ENCODE results near the gene RUVBL2.
"Not testable (repeated sequence)": the region's sequence is repeated elsewhere in the genome, so short reads cannot be mapped to it uniquely, and the experiment has no call there.

RUVBL2 gene

GRCh38 chr19:49031642-49032301, 38.1 kb downstream of the RUVBL2 start, which contains the start of gene CGB2:
TSS of gene CGB2 (plus strand) at chr19:49031890. CDS start at chr19:49032096, 206 bp downstream.
- H3K18ac ChIP-seq (ENCODE audit: low read depth in 1 of 2, low read length in 2 of 2); H3K4me3 ChIP-seq (ENCODE audit: insufficient read depth in 1 of 2, low read depth in 1 of 2, low read length in 2 of 2); H3K14ac ChIP-seq (ENCODE audit: low read length in 2 of 2); H3K9ac ChIP-seq (ENCODE audit: low read length); H3K4me1 ChIP-seq (ENCODE audit: control insufficient read depth, insufficient read depth, low read depth, low read length); H3K27me3 ChIP-seq (ENCODE audit: control insufficient read depth in 1 of 2, insufficient read depth in 1 of 2, low read length in 2 of 2); H3K23ac ChIP-seq (ENCODE audit: low read length in 2 of 2); H3K9me3 ChIP-seq (ENCODE audit: control insufficient read depth, low read length); H4K8ac ChIP-seq (ENCODE audit: low read length); DNase-seq; H2BK120ac ChIP-seq (ENCODE audit: low read depth, low read length); H3K36me3 ChIP-seq (ENCODE audit: control insufficient read depth in 1 of 2, insufficient read depth in 2 of 2, low read depth in 1 of 2, low read length in 2 of 2); H3K27ac ChIP-seq (ENCODE audit: low read length, poor library complexity, severe bottlenecking); H2BK5ac ChIP-seq (ENCODE audit: low read depth, low read length, poor library complexity, severe bottlenecking); H2AFZ ChIP-seq (ENCODE audit: low read depth, low read length); H3K4me2 ChIP-seq (ENCODE audit: low read length, poor library complexity, severe bottlenecking); H2AK5ac ChIP-seq (ENCODE audit: low read length, severe bottlenecking); H3K79me1 ChIP-seq (replicated peaks; ENCODE audit: low read length, poor library complexity, severe bottlenecking); H4K91ac ChIP-seq (ENCODE audit: low read length); H3K4ac ChIP-seq (ENCODE audit: low read depth in 1 of 2, low read length in 2 of 2); H2BK12ac ChIP-seq (ENCODE audit: low read length in 2 of 2); H2BK15ac ChIP-seq (ENCODE audit: low read depth, poor library complexity, severe bottlenecking): not testable (repeated sequence)
- 75% methylated on average over 15 of the region's 28 CpGs for WGBS

GRCh38 chr19:49036815-49037214, 43.1 kb downstream of the RUVBL2 start, which contains the start of gene CGB1:
TSS of gene CGB1 (minus strand) at chr19:49036895. CDS start at chr19:49036711, 184 bp downstream.
- H2BK12ac ChIP-seq (ENCODE audit: low read length in 2 of 2); H4K91ac ChIP-seq (ENCODE audit: low read length); H3K27ac ChIP-seq (ENCODE audit: low read length, poor library complexity, severe bottlenecking); H3K9me3 ChIP-seq (ENCODE audit: control insufficient read depth, low read length); H2AFZ ChIP-seq (ENCODE audit: low read depth, low read length); H3K4me1 ChIP-seq (ENCODE audit: control insufficient read depth, insufficient read depth, low read depth, low read length); H3K9ac ChIP-seq (ENCODE audit: low read length); H2BK15ac ChIP-seq (ENCODE audit: low read depth, poor library complexity, severe bottlenecking); H3K27me3 ChIP-seq (ENCODE audit: control insufficient read depth in 1 of 2, insufficient read depth in 1 of 2, low read length in 2 of 2); DNase-seq; H3K18ac ChIP-seq (ENCODE audit: low read depth in 1 of 2, low read length in 2 of 2); H3K4me2 ChIP-seq (ENCODE audit: low read length, poor library complexity, severe bottlenecking); H3K23ac ChIP-seq (ENCODE audit: low read length in 2 of 2); H3K79me1 ChIP-seq (replicated peaks; ENCODE audit: low read length, poor library complexity, severe bottlenecking); H2BK120ac ChIP-seq (ENCODE audit: low read depth, low read length); H2AK5ac ChIP-seq (ENCODE audit: low read length, severe bottlenecking); H2BK5ac ChIP-seq (ENCODE audit: low read depth, low read length, poor library complexity, severe bottlenecking); H3K4ac ChIP-seq (ENCODE audit: low read depth in 1 of 2, low read length in 2 of 2); H4K8ac ChIP-seq (ENCODE audit: low read length); H3K36me3 ChIP-seq (ENCODE audit: control insufficient read depth in 1 of 2, insufficient read depth in 2 of 2, low read depth in 1 of 2, low read length in 2 of 2); H3K4me3 ChIP-seq (ENCODE audit: insufficient read depth in 1 of 2, low read depth in 1 of 2, low read length in 2 of 2); H3K14ac ChIP-seq (ENCODE audit: low read length in 2 of 2): not testable (repeated sequence)
- WGBS = 43% methylated on average over 10 of the region's 18 CpGs

- H3K4me3 ChIP-seq (ENCODE audit: insufficient read depth in 1 of 2, low read depth in 1 of 2, low read length in 2 of 2); H2AK5ac ChIP-seq (ENCODE audit: low read length, severe bottlenecking); H3K4me2 ChIP-seq (ENCODE audit: low read length, poor library complexity, severe bottlenecking); H3K27me3 ChIP-seq (ENCODE audit: control insufficient read depth in 1 of 2, insufficient read depth in 1 of 2, low read length in 2 of 2); H3K27ac ChIP-seq (ENCODE audit: low read length, poor library complexity, severe bottlenecking); H3K18ac ChIP-seq (ENCODE audit: low read depth in 1 of 2, low read length in 2 of 2); H2AFZ ChIP-seq (ENCODE audit: low read depth, low read length); H3K14ac ChIP-seq (ENCODE audit: low read length in 2 of 2); H3K9ac ChIP-seq (ENCODE audit: low read length); H4K8ac ChIP-seq (ENCODE audit: low read length); H3K23ac ChIP-seq (ENCODE audit: low read length in 2 of 2); H2BK5ac ChIP-seq (ENCODE audit: low read depth, low read length, poor library complexity, severe bottlenecking); H2BK120ac ChIP-seq (ENCODE audit: low read depth, low read length); H3K79me1 ChIP-seq (replicated peaks; ENCODE audit: low read length, poor library complexity, severe bottlenecking); H3K36me3 ChIP-seq (ENCODE audit: control insufficient read depth in 1 of 2, insufficient read depth in 2 of 2, low read depth in 1 of 2, low read length in 2 of 2); H3K9me3 ChIP-seq (ENCODE audit: control insufficient read depth, low read length); H3K4ac ChIP-seq (ENCODE audit: low read depth in 1 of 2, low read length in 2 of 2); H2BK12ac ChIP-seq (ENCODE audit: low read length in 2 of 2); H2BK15ac ChIP-seq (ENCODE audit: low read depth, poor library complexity, severe bottlenecking); H4K91ac ChIP-seq (ENCODE audit: low read length); DNase-seq: not testable (repeated sequence)
- WGBS = 99% methylated on average over 4 of the region's 8 CpGs
- H3K4me1 ChIP-seq (ENCODE audit: control insufficient read depth, insufficient read depth, low read depth, low read length) = peaks cover 11% of the 10 kb centered on the region
These were observed 44.4 kb downstream of the RUVBL2 start for GRCh38 chr19:49038111-49038510.

- H3K4ac ChIP-seq (ENCODE audit: low read depth in 1 of 2, low read length in 2 of 2); H3K9ac ChIP-seq (ENCODE audit: low read length); H3K9me3 ChIP-seq (ENCODE audit: control insufficient read depth, low read length); H3K27me3 ChIP-seq (ENCODE audit: control insufficient read depth in 1 of 2, insufficient read depth in 1 of 2, low read length in 2 of 2); H2AFZ ChIP-seq (ENCODE audit: low read depth, low read length); H2BK5ac ChIP-seq (ENCODE audit: low read depth, low read length, poor library complexity, severe bottlenecking); H2BK120ac ChIP-seq (ENCODE audit: low read depth, low read length); H3K36me3 ChIP-seq (ENCODE audit: control insufficient read depth in 1 of 2, insufficient read depth in 2 of 2, low read depth in 1 of 2, low read length in 2 of 2); H4K8ac ChIP-seq (ENCODE audit: low read length); H3K4me2 ChIP-seq (ENCODE audit: low read length, poor library complexity, severe bottlenecking); H2BK12ac ChIP-seq (ENCODE audit: low read length in 2 of 2); H3K79me1 ChIP-seq (replicated peaks; ENCODE audit: low read length, poor library complexity, severe bottlenecking); H2BK15ac ChIP-seq (ENCODE audit: low read depth, poor library complexity, severe bottlenecking); H4K91ac ChIP-seq (ENCODE audit: low read length); H3K4me3 ChIP-seq (ENCODE audit: insufficient read depth in 1 of 2, low read depth in 1 of 2, low read length in 2 of 2); H2AK5ac ChIP-seq (ENCODE audit: low read length, severe bottlenecking); H3K27ac ChIP-seq (ENCODE audit: low read length, poor library complexity, severe bottlenecking); H3K23ac ChIP-seq (ENCODE audit: low read length in 2 of 2): not testable (repeated sequence)
- H3K4me1 ChIP-seq (ENCODE audit: control insufficient read depth, insufficient read depth, low read depth, low read length) = peaks cover 11% of the 10 kb centered on the region
- peak overlapping the region in 1 of 2 experiments; percentile 20 for H3K14ac ChIP-seq (ENCODE audit: low read length in 2 of 2)
- 55% methylated on average over 26 of the region's 26 CpGs for WGBS
- peak overlapping the region in 1 of 2 experiments; percentile 34 for H3K18ac ChIP-seq (ENCODE audit: low read depth in 1 of 2, low read length in 2 of 2)
- peak; percentile 71 for DNase-seq
These were observed 45.0 kb downstream of the RUVBL2 start for GRCh38 chr19:49038557-49039276.

All from mesenchymal stem cell (in vitro differentiated cells and primary cell).